Measurements from ENCODE around the gene GPR143.

DNA sequence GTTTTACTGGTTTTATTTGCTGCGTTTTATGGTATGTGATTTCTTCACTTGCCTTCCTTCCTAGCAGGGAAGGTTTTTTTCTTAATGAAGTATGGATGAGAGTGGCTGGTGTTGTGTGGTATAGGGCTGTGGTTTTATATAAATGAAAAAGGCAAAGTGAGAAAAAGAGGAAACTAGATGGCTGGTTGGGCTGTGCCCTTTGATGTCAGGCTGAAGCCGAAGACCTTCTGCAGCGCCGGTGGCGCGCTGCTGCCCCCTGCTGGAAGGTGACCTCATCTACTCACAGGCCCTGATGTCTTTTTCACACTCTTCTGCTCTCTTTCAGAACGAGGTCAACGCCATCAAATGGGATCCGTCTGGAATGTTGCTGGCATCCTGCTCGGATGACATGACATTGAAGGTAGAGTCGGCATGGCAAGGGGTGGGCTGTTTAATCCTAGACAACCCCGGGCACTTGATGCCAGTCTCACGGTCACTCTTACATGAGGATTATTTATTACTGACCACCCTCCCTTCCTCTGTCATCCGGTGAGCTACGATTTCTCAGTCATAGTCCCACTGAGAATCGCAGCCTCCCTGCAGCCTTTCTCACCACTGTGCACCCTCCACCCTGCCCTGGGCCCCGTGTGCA is 56.6 kb downstream of the GPR143 start:
- no peak for TF ChIP-seq EZH2phosphoT487 (IDR thresholded peaks at IDR 0.05; ENCODE audit: borderline replicate concordance)
- TF ChIP-seq, protein P1, sequence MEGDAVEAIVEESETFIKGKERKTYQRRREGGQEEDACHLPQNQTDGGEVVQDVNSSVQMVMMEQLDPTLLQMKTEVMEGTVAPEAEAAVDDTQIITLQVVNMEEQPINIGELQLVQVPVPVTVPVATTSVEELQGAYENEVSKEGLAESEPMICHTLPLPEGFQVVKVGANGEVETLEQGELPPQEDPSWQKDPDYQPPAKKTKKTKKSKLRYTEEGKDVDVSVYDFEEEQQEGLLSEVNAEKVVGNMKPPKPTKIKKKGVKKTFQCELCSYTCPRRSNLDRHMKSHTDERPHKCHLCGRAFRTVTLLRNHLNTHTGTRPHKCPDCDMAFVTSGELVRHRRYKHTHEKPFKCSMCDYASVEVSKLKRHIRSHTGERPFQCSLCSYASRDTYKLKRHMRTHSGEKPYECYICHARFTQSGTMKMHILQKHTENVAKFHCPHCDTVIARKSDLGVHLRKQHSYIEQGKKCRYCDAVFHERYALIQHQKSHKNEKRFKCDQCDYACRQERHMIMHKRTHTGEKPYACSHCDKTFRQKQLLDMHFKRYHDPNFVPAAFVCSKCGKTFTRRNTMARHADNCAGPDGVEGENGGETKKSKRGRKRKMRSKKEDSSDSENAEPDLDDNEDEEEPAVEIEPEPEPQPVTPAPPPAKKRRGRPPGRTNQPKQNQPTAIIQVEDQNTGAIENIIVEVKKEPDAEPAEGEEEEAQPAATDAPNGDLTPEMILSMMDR (conservative IDR thresholded peaks at IDR 0.05; ENCODE audit: low read length): peak; percentile 64
